Activated CD4-positive, alpha-beta T cell treated with anti-CD3 and anti-CD28 coated beads for 1 hour (primary cell): Measurements from ENCODE around the gene MAPK8.

Experiments used
- DNase-seq: peaks from one replicate; pipeline ENCODE4 v3.0.0-alpha.2; 2020

The MAPK8 gene

GRCh38 chr10:48423884-48424283, 117.4 kb downstream of the MAPK8 start:
- DNase-seq, result no peak

- no peak for DNase-seq
These were observed 122.4 kb downstream of the MAPK8 start for GRCh38 chr10:48428896-48429295.

GRCh38 chr10:48429309-48429708, 122.8 kb downstream of the MAPK8 start:
- no peak for DNase-seq

- DNase-seq, result no peak
These were observed 124.0 kb downstream of the MAPK8 start for GRCh38 chr10:48430402-48430993.

- no peak for DNase-seq
These were observed 125.4 kb downstream of the MAPK8 start for GRCh38 chr10:48431871-48432270.

- no peak for DNase-seq
These were observed 131.1 kb downstream of the MAPK8 start for GRCh38 chr10:48437546-48437945.

- no peak for DNase-seq
These were observed 132.6 kb downstream of the MAPK8 start for GRCh38 chr10:48439031-48439430.

GRCh38 chr10:48439581-48440041, 133.1 kb downstream of the MAPK8 start:
- DNase-seq, result no peak

GRCh38 chr10:48440771-48441170, 134.3 kb downstream of the MAPK8 start:
- no peak for DNase-seq

- no peak for DNase-seq
These were observed 135.8 kb downstream of the MAPK8 start for GRCh38 chr10:48442090-48442808.

GRCh38 chr10:48442809-48443177, 136.3 kb downstream of the MAPK8 start:
- DNase-seq, result no peak

GRCh38 chr10:48444266-48444665, 137.8 kb downstream of the MAPK8 start:
- DNase-seq, result no peak

GRCh38 chr10:48444861-48445841, 138.7 kb downstream of the MAPK8 start:
- no peak for DNase-seq

- DNase-seq, result no peak
These were observed 139.5 kb downstream of the MAPK8 start for GRCh38 chr10:48445932-48446331.

GRCh38 chr10:48446785-48447184, 140.3 kb downstream of the MAPK8 start:
- no peak for DNase-seq

- no peak for DNase-seq
These were observed 141.1 kb downstream of the MAPK8 start for GRCh38 chr10:48447356-48448215.

GRCh38 chr10:48448796-48449195, 142.3 kb downstream of the MAPK8 start:
- DNase-seq, result no peak

GRCh38 chr10:48449501-48450232, 143.2 kb downstream of the MAPK8 start:
- DNase-seq, result no peak

- DNase-seq, result no peak
These were observed 143.8 kb downstream of the MAPK8 start for GRCh38 chr10:48450233-48450740.

- no peak for DNase-seq
These were observed 144.4 kb downstream of the MAPK8 start for GRCh38 chr10:48450741-48451466.
